H1 (cell line): ENCODE measurements around the gene AKAP9. TPM values are rescaled to one million over a fixed set of nuclear protein-coding genes. Genes with fewer than 3 reads are reported as not detected.
A peak's percentile ranks its signal among the peaks of the same experiment; 100 is the strongest.

ENCODE experiments used
- CHD7 ChIP-seq: fragments of 300-600 bp; sonication (generic); IDR thresholded peaks from 2 replicates; pipeline ENCODE4 v1.7.1; 2012; ENCODE audit warnings: low read length, moderate library complexity, mild to moderate bottlenecking, inconsistent platforms; ENCODE audit not compliant: insufficient replicate concordance
- CTCF ChIP-seq, 3 experiments: IDR thresholded peaks; 1 replicate in 2 of 3; 2 replicates in 1 of 3; pipeline versions ENCODE4 v1.5.1 to v1.6.1; 2011; ENCODE audit warnings: low read length in 3 of 3, mild to moderate bottlenecking in 3 of 3, inconsistent platforms in 2 of 3, low read depth in 1 of 3, moderate library complexity in 1 of 3; ENCODE audit not compliant: insufficient read depth in 1 of 3; ENCODE audit errors: control extremely low read depth in 1 of 3
- JUND ChIP-seq: IDR thresholded peaks from 2 replicates; pipeline ENCODE4 v1.6.1; 2011; ENCODE audit warnings: mild to moderate bottlenecking, improper control_type of control experiment, low read length
- MAFK ChIP-seq: IDR thresholded peaks from 2 replicates; pipeline ENCODE4 v1.6.1; 2012; ENCODE audit warnings: low read depth, mild to moderate bottlenecking, improper control_type of control experiment, low read length
- POLR2A ChIP-seq, 2 experiments: IDR thresholded peaks; 1 replicate in 1 of 2; 2 replicates in 1 of 2; pipeline ENCODE4 v1.6.1; 2011; ENCODE audit warnings: low read depth in 2 of 2, low read length in 2 of 2, mild to moderate bottlenecking in 2 of 2; ENCODE audit errors: control extremely low read depth in 1 of 2
- RNF2 ChIP-seq: fragments of 200-900, 300-1000 bp; sonication (generic); IDR thresholded peaks from 2 replicates; pipeline ENCODE4 v1.7.1; 2016; ENCODE audit warnings: borderline replicate concordance, low read depth, mild to moderate bottlenecking, antibody characterized with exemption, low read length; ENCODE audit not compliant: poor library complexity, severe bottlenecking; ENCODE audit errors: missing control alignments
- TBP ChIP-seq: IDR thresholded peaks from 2 replicates; pipeline ENCODE4 v1.6.1; 2011; ENCODE audit warnings: low read depth, low read length, improper control_type of control experiment
- polyA plus RNA-seq, 7 experiments: library from polyadenylated mRNA; depleted of rRNA in 3 of 7; stranded (reverse) in 5 of 7; unstranded in 2 of 7; fragments of >200 nt in 5 of 7; fragments of 200-250 nt in 2 of 7; gene quantifications; 1 replicate in 5 of 7; 2 replicates in 1 of 7; 4 replicates in 1 of 7; pipeline versions ENCODE4 v1.2.1 to v1.2.3, GENCODE V29; 2011 to 2013; ENCODE audit warnings: missing spikeins in 2 of 7, mixed read lengths in 2 of 7
- total RNA-seq: library from RNA; stranded (reverse); fragmentation: NEBNext Ultra II Directional; extraction: Animal tissue kit (Norgen Biotek cat#: 25700); gene quantifications from 2 replicates; pipeline ENCODE4 v1.2.1, GENCODE V29; 2021

The AKAP9 gene
- total and polyA plus RNA-seq, 2 of the 8 experiments (the other 6 are each of a cell fraction or from before 2014, with no cell fraction given), result 6.2 to 26.3 TPM

- no peak for TF ChIP-seq CHD7
- peak; percentile 85 to 94 for TF ChIP-seq POLR2A (IDR thresholded peaks at IDR 0.05; ENCODE audit: control extremely low read depth in 1 of 2, low read depth in 2 of 2, low read length in 2 of 2)
- TF ChIP-seq MAFK, result no peak
- TF ChIP-seq RNF2, result no peak
- TF ChIP-seq TBP, result peak; percentile 83
- peak in 2 of 3 experiments; percentile 13 to 22; a peak in 2 of 4 replicates for TF ChIP-seq CTCF (IDR thresholded peaks at IDR 0.05; ENCODE audit: control extremely low read depth in 1 of 3, insufficient read depth in 1 of 3, low read depth in 1 of 3, low read length in 3 of 3)
- no peak; the same call in 1 of the 2 replicates for TF ChIP-seq JUND
These were observed 193.8 kb downstream of the AKAP9 start, which contains the start of gene CYP51A1 (continued) for GRCh38 chr7:92134271-92135051.
